ENCODE data around the gene AGAP4. TPM values are rescaled to one million over a fixed set of nuclear protein-coding genes. Genes with fewer than 3 reads are reported as not detected.

Gene AGAP4
- total RNA-seq, 5 donors from 2014 or later (not counting 1 experiment from before 2014, with no cell fraction given): 29.7 to 37.1 (median 35.1) TPM

Other genes starting within 250 kb of the AGAP4 start
- gene ZFAND4, start 174.7 kb downstream of the AGAP4 start, total RNA-seq: 10 to 100 TPM; 26.8 to 32.1 (median 30.6) TPM
- gene WASHC2C, start 120.2 kb downstream of the AGAP4 start, total RNA-seq: 10 to 100 TPM; 51.3 to 66.6 (median 62.5) TPM
- 10 to 100 TPM; 24.5 to 27.0 (median 24.8) TPM for gene TIMM23, start 125.0 kb upstream of the AGAP4 start, total RNA-seq
- 10 to 100 TPM; 60.1 to 86.8 (median 75.3) TPM for gene NCOA4, start 183.1 kb upstream of the AGAP4 start, total RNA-seq
- gene MSMB, start 198.8 kb upstream of the AGAP4 start, total RNA-seq: not detected

Data from T-cell (primary cell).